Effector memory CD8-positive, alpha-beta T cell (primary cell): ENCODE results near the gene ENPP3.

Experiments
- ATAC-seq: fragments of 150-1000 bp; cut with Tn5 transposase; replicated peaks from 2 replicates; pipeline ENCODE4 v1.10.0; 2021; ENCODE audit warnings: mild to moderate bottlenecking, moderate library complexity
- DNase-seq, 3 experiments: peaks; one replicate each; pipeline ENCODE4 v3.0.0; 2021
- H3K27ac Mint-ChIP-seq, 2 donors: one replicate each; pipeline ENCODE4 v1.8.0; 2022; ENCODE audit warnings: mild to moderate bottlenecking in 2 of 2, mixed read lengths in 2 of 2, moderate library complexity in 2 of 2
- H3K27me3 Mint-ChIP-seq, 2 donors: one replicate each; pipeline ENCODE4 v1.8.0; 2022; ENCODE audit warnings: mixed read lengths in 2 of 2
- H3K36me3 Mint-ChIP-seq: one replicate; pipeline ENCODE4 v1.8.0; 2022; ENCODE audit warnings: mild to moderate bottlenecking, moderate library complexity, mixed read lengths; ENCODE audit not compliant: insufficient read depth
- H3K4me1 Mint-ChIP-seq, 2 donors: one replicate each; pipeline ENCODE4 v1.8.0; 2022; ENCODE audit warnings: low read depth in 2 of 2, mixed read lengths in 2 of 2
- H3K4me3 Mint-ChIP-seq, 2 donors: one replicate each; pipeline ENCODE4 v1.8.0; 2022; ENCODE audit warnings: mild to moderate bottlenecking in 2 of 2, mixed read lengths in 2 of 2, moderate library complexity in 2 of 2
- H3K9me3 Mint-ChIP-seq, 2 donors: one replicate each; pipeline ENCODE4 v1.8.0; 2022; ENCODE audit warnings: mixed read lengths in 2 of 2

The ENPP3 gene

GRCh38 chr6:131651782-131652181 is 14.7 kb downstream of the ENPP3 start:
- ATAC-seq (no peak), DNase-seq (no peak)
- Mint-ChIP-seq H3K27ac (no peak overlapping the region), H3K36me3 (no peaks in the 10 kb centered on the region), H3K27me3 (no peaks in the 10 kb centered on the region), H3K4me3 (no peak overlapping the region), H3K9me3 (no peaks in the 10 kb centered on the region), H3K4me1 (no peaks in the 10 kb centered on the region)

- Mint-ChIP-seq H3K4me3 (no peak overlapping the region), H3K27ac (no peak overlapping the region), H3K4me1 (no peaks in the 10 kb centered on the region), H3K9me3 (no peaks in the 10 kb centered on the region), H3K36me3 (no peaks in the 10 kb centered on the region), H3K27me3 (no peaks in the 10 kb centered on the region)
- no peak for ATAC-seq
- DNase-seq: no peak
Measured at GRCh38 chr6:131652472-131652871, 15.4 kb downstream of the ENPP3 start.

- no peak overlapping the region for H3K4me3 Mint-ChIP-seq
- DNase-seq: no peak
Measured at GRCh38 chr6:131654326-131654725, 17.2 kb downstream of the ENPP3 start.

GRCh38 chr6:131655387-131655786 is 18.3 kb downstream of the ENPP3 start:
- DNase-seq (no peak), ATAC-seq (no peak)
- H3K36me3 Mint-ChIP-seq: no peaks in the 10 kb centered on the region
- H3K27ac Mint-ChIP-seq: no peak overlapping the region
- no peaks in the 10 kb centered on the region for H3K9me3 Mint-ChIP-seq
- H3K4me3 Mint-ChIP-seq: no peak overlapping the region
- no peaks in the 10 kb centered on the region for H3K27me3 Mint-ChIP-seq
- H3K4me1 Mint-ChIP-seq: no peaks in the 10 kb centered on the region

More at GRCh38 chr6:131654326-131654725, 17.2 kb downstream of the ENPP3 start:
- no peak for ATAC-seq
- Mint-ChIP-seq H3K9me3 (no peaks in the 10 kb centered on the region), H3K27me3 (no peaks in the 10 kb centered on the region), H3K4me1 (no peaks in the 10 kb centered on the region), H3K27ac (no peak overlapping the region), H3K36me3 (no peaks in the 10 kb centered on the region)

- Mint-ChIP-seq H3K4me1 (no peaks in the 10 kb centered on the region), H3K27me3 (no peaks in the 10 kb centered on the region), H3K9me3 (no peaks in the 10 kb centered on the region), H3K4me3 (no peak overlapping the region), H3K27ac (no peak overlapping the region), H3K36me3 (no peaks in the 10 kb centered on the region)
- ATAC-seq (no peak), DNase-seq (no peak)
Measured at GRCh38 chr6:131655951-131656350, 18.8 kb downstream of the ENPP3 start.

- Mint-ChIP-seq H3K27me3 (no peaks in the 10 kb centered on the region), H3K4me1 (no peaks in the 10 kb centered on the region), H3K9me3 (no peaks in the 10 kb centered on the region), H3K27ac (no peak overlapping the region), H3K36me3 (no peaks in the 10 kb centered on the region), H3K4me3 (no peak overlapping the region)
- DNase-seq (no peak), ATAC-seq (no peak)
Measured at GRCh38 chr6:131656667-131657066, 19.6 kb downstream of the ENPP3 start.

- H3K27me3 Mint-ChIP-seq: no peaks in the 10 kb centered on the region
- H3K4me3 Mint-ChIP-seq: no peak overlapping the region
- H3K36me3 Mint-ChIP-seq: no peaks in the 10 kb centered on the region
- no peak for ATAC-seq
- H3K27ac Mint-ChIP-seq: no peak overlapping the region
- no peaks in the 10 kb centered on the region for H3K9me3 Mint-ChIP-seq
- no peak for DNase-seq
- H3K4me1 Mint-ChIP-seq: no peaks in the 10 kb centered on the region
Measured at GRCh38 chr6:131657222-131657621, 20.1 kb downstream of the ENPP3 start.

- Mint-ChIP-seq H3K4me3 (no peak overlapping the region), H3K27me3 (no peaks in the 10 kb centered on the region), H3K9me3 (no peaks in the 10 kb centered on the region), H3K27ac (no peak overlapping the region), H3K4me1 (no peaks in the 10 kb centered on the region), H3K36me3 (no peaks in the 10 kb centered on the region)
- DNase-seq: no peak
- ATAC-seq: no peak
Measured at GRCh38 chr6:131657630-131658111, 20.6 kb downstream of the ENPP3 start.

- Mint-ChIP-seq H3K4me1 (no peaks in the 10 kb centered on the region), H3K27me3 (no peaks in the 10 kb centered on the region), H3K4me3 (no peak overlapping the region), H3K9me3 (no peaks in the 10 kb centered on the region), H3K36me3 (no peaks in the 10 kb centered on the region), H3K27ac (no peak overlapping the region)
- ATAC-seq (no peak), DNase-seq (no peak)
Measured at GRCh38 chr6:131658287-131658686, 21.2 kb downstream of the ENPP3 start.

- DNase-seq (no peak), ATAC-seq (no peak)
- H3K27ac Mint-ChIP-seq: no peak overlapping the region
- H3K36me3 Mint-ChIP-seq: no peaks in the 10 kb centered on the region
- H3K27me3 Mint-ChIP-seq: no peaks in the 10 kb centered on the region
- H3K9me3 Mint-ChIP-seq: no peaks in the 10 kb centered on the region
- no peak overlapping the region for H3K4me3 Mint-ChIP-seq
- H3K4me1 Mint-ChIP-seq: no peaks in the 10 kb centered on the region
Measured at GRCh38 chr6:131660195-131660594, 23.1 kb downstream of the ENPP3 start.

GRCh38 chr6:131663578-131664165 is 26.6 kb downstream of the ENPP3 start:
- DNase-seq (no peak), ATAC-seq (no peak)
- Mint-ChIP-seq H3K4me1 (no peaks in the 10 kb centered on the region), H3K4me3 (no peak overlapping the region), H3K27ac (no peak overlapping the region), H3K27me3 (no peaks in the 10 kb centered on the region), H3K9me3 (no peaks in the 10 kb centered on the region), H3K36me3 (no peaks in the 10 kb centered on the region)

GRCh38 chr6:131669891-131670290 is 32.8 kb downstream of the ENPP3 start:
- Mint-ChIP-seq H3K9me3 (no peaks in the 10 kb centered on the region), H3K27me3 (no peaks in the 10 kb centered on the region), H3K36me3 (no peaks in the 10 kb centered on the region), H3K4me3 (no peak overlapping the region), H3K27ac (no peak overlapping the region), H3K4me1 (no peaks in the 10 kb centered on the region)
- DNase-seq (no peak), ATAC-seq (no peak)

GRCh38 chr6:131673184-131673583 is 36.1 kb downstream of the ENPP3 start:
- H3K9me3 Mint-ChIP-seq: no peaks in the 10 kb centered on the region
- H3K27me3 Mint-ChIP-seq: no peaks in the 10 kb centered on the region
- no peak overlapping the region for H3K27ac Mint-ChIP-seq
- H3K36me3 Mint-ChIP-seq: no peaks in the 10 kb centered on the region
- ATAC-seq (no peak), DNase-seq (no peak)
- no peak overlapping the region for H3K4me3 Mint-ChIP-seq
- H3K4me1 Mint-ChIP-seq: no peaks in the 10 kb centered on the region

GRCh38 chr6:131678442-131678841 is 41.3 kb downstream of the ENPP3 start:
- DNase-seq (no peak), ATAC-seq (no peak)
- Mint-ChIP-seq H3K9me3 (no peaks in the 10 kb centered on the region), H3K4me3 (no peak overlapping the region), H3K27me3 (no peaks in the 10 kb centered on the region), H3K27ac (no peak overlapping the region), H3K4me1 (no peaks in the 10 kb centered on the region), H3K36me3 (no peaks in the 10 kb centered on the region)

- Mint-ChIP-seq H3K36me3 (no peaks in the 10 kb centered on the region), H3K4me1 (no peaks in the 10 kb centered on the region)
- no peak for ATAC-seq
Measured at GRCh38 chr6:131680868-131681267, 43.8 kb downstream of the ENPP3 start.

More at GRCh38 chr6:131680868-131681267, 43.8 kb downstream of the ENPP3 start:
- H3K27ac Mint-ChIP-seq: no peak overlapping the region
- no peak for DNase-seq
- H3K4me3 Mint-ChIP-seq: no peak overlapping the region
- no peaks in the 10 kb centered on the region for H3K9me3 Mint-ChIP-seq
- H3K27me3 Mint-ChIP-seq: no peaks in the 10 kb centered on the region
